Smooth muscle cell (in vitro differentiated cells): ENCODE data around the gene PLA2G4D. TPM values are rescaled to one million over a fixed set of nuclear protein-coding genes. Genes with fewer than 3 reads are reported as not detected.
"Not testable (repeated sequence)": the region's sequence is repeated elsewhere in the genome, so short reads cannot be mapped to it uniquely, and the experiment has no call there.

ENCODE experiments used
- DNase-seq: peaks from one replicate; lab custom pipeline; 2025; ENCODE audit not compliant: unreplicated experiment; lab: John Stamatoyannopoulos, UW
- H2AFZ ChIP-seq: fragments of 200-600 bp; sonication (generic); 2 replicates; pipeline ENCODE4 v1.6.0; 2016; ENCODE audit warnings: antibody characterized with exemption, low read depth, mild to moderate bottlenecking
- H3F3A ChIP-seq: fragments of 200-600 bp; sonication (generic); 2 replicates; pipeline ENCODE4 v1.6.0; 2017; ENCODE audit warnings: antibody characterized with exemption, low read depth
- H3K27ac ChIP-seq: fragments of 200-600 bp; sonication (generic); 2 replicates; pipeline ENCODE4 v1.5.1; 2016; ENCODE audit warnings: low read depth, mild to moderate bottlenecking
- H3K27me3 ChIP-seq: fragments of 200-600 bp; sonication (generic); 2 replicates; pipeline ENCODE4 v1.6.1; 2016; ENCODE audit warnings: low read depth, mild to moderate bottlenecking
- H3K36me3 ChIP-seq: fragments of 200-600 bp; sonication (generic); 2 replicates; pipeline ENCODE4 v1.5.1; 2016; ENCODE audit warnings: low read depth
- H3K4me1 ChIP-seq: fragments of 200-600 bp; sonication (generic); 2 replicates; pipeline ENCODE4 v1.5.1; 2016; ENCODE audit warnings: low read depth
- H3K4me2 ChIP-seq: fragments of 200-600 bp; sonication (generic); 2 replicates; pipeline ENCODE4 v1.6.0; 2016; ENCODE audit warnings: mild to moderate bottlenecking
- H3K4me3 ChIP-seq: fragments of 200-600 bp; sonication (generic); 2 replicates; pipeline ENCODE4 v1.5.1; 2016; ENCODE audit warnings: mild to moderate bottlenecking
- H3K79me2 ChIP-seq: fragments of 200-600 bp; sonication (generic); 2 replicates; pipeline ENCODE4 v1.6.0; 2016; ENCODE audit warnings: low read depth, mild to moderate bottlenecking
- H3K9ac ChIP-seq: fragments of 200-600 bp; sonication (generic); 2 replicates; pipeline ENCODE4 v1.6.0; 2016; ENCODE audit warnings: low read depth
- H3K9me3 ChIP-seq: fragments of 200-600 bp; sonication (generic); replicated peaks from 2 replicates; pipeline ENCODE4 v1.5.1; 2016; ENCODE audit warnings: low read depth
- H4K20me1 ChIP-seq: fragments of 200-600 bp; sonication (generic); 2 replicates; pipeline ENCODE4 v1.6.0; 2016; ENCODE audit warnings: low read depth
- WGBS: methylation state at CpG from one replicate; pipeline ENCODE4 v1.1.7; 2016; ENCODE audit warnings: low lambda C conversion rate; 5-methylcytosine and 5-hydroxymethylcytosine counted together
- polyA plus RNA-seq: library from polyadenylated mRNA; unstranded; fragments of >200 nt; fragmentation: Nextera tagmentation; extraction: Ambion mirVana; gene quantifications from 2 replicates; pipeline ENCODE4 v1.2.1, GENCODE V29; 2016
- total RNA-seq: library from RNA; depleted of rRNA; stranded (reverse); fragments of >200 nt; gene quantifications from 2 replicates; pipeline ENCODE4 v1.2.3, GENCODE V29; 2014
- TF ChIP-seq, protein P1 (sequence below): fragments of 200-600 bp; sonication (generic); IDR thresholded peaks from 2 replicates; pipeline ENCODE4 v1.5.1; 2017; ENCODE audit warnings: borderline replicate concordance, mild to moderate bottlenecking, antibody characterized with exemption; ENCODE audit not compliant: insufficient read depth, poor library complexity, severe bottlenecking

PLA2G4D gene
- total and polyA plus RNA-seq, 2 experiments from 2014 or later, result 0.17 to 0.36 TPM

DNA sequence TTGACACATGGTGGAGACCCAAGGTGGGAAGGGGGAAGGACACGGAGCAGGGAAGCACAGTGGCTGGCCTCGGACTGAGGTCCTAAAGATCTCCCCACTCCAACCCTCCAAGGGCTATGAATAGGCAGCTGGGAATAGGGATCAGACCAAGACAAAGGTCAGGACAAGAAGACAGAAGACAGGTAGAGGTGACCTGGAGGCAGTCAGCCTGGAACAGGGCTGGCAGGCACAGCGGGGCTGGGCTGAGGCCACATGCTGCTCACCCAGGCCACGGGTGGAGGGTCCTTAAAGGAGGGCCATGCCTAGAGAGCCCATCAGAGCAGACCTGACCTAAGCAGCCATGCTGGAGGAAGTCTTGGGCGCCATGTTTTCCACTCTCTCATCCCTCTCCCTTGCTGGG, 2.7 kb upstream of the PLA2G4D start:
- Histone ChIP-seq H3K79me2 (no peaks in the 10 kb centered on the region), H3K9ac (no peak overlapping the region), H3K4me3 (no peak overlapping the region), H3K27me3 (no peaks in the 10 kb centered on the region), H3K4me1 (no peaks in the 10 kb centered on the region), H3K27ac (no peak overlapping the region), H3K4me2 (no peak overlapping the region), H3K9me3 (no peaks in the 10 kb centered on the region), H3F3A (no peaks in the 10 kb centered on the region), H3K36me3 (no peaks in the 10 kb centered on the region), H2AFZ (no peak overlapping the region), H4K20me1 (no peaks in the 10 kb centered on the region)
- DNase-seq, result no peak
- 91% methylated on average over 5 of the region's 5 CpGs for whole genome bisulfite sequencing
- TF ChIP-seq, protein P1, sequence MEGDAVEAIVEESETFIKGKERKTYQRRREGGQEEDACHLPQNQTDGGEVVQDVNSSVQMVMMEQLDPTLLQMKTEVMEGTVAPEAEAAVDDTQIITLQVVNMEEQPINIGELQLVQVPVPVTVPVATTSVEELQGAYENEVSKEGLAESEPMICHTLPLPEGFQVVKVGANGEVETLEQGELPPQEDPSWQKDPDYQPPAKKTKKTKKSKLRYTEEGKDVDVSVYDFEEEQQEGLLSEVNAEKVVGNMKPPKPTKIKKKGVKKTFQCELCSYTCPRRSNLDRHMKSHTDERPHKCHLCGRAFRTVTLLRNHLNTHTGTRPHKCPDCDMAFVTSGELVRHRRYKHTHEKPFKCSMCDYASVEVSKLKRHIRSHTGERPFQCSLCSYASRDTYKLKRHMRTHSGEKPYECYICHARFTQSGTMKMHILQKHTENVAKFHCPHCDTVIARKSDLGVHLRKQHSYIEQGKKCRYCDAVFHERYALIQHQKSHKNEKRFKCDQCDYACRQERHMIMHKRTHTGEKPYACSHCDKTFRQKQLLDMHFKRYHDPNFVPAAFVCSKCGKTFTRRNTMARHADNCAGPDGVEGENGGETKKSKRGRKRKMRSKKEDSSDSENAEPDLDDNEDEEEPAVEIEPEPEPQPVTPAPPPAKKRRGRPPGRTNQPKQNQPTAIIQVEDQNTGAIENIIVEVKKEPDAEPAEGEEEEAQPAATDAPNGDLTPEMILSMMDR, result no peak

DNA sequence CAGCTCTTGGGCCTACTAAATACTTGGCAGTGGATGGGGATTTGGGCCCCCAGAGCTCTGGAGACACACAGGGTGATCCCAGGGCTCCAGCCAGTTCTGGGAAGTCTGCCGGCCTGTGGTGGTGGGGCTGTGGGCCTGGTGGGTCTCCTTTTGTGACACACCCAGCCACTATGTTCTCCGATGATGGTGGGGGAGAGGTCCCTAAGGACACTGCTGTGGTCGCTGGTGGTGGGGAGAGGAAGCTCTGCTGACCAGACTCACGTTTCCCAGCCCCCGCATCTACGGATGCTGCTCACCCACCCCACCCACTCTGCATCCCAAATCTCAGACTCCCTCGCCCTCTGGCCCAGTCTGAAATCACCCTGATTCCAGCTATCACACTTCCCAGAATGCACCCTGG, 396 bp downstream of the PLA2G4D start:
- no peak overlapping the region for H3K4me3 ChIP-seq
- DNase-seq, result no peak
- H3K9ac ChIP-seq, result no peak overlapping the region
- no peaks in the 10 kb centered on the region for H3K9me3 ChIP-seq
- H4K20me1 ChIP-seq, result no peaks in the 10 kb centered on the region
- H3K79me2 ChIP-seq, result no peaks in the 10 kb centered on the region
- no peaks in the 10 kb centered on the region for H3K36me3 ChIP-seq
- H3K4me2 ChIP-seq, result no peak overlapping the region
- H3K4me1 ChIP-seq, result no peaks in the 10 kb centered on the region
- WGBS, result 73% methylated on average over 7 of the region's 7 CpGs
- H3K27me3 ChIP-seq, result no peaks in the 10 kb centered on the region
- H3K27ac ChIP-seq, result no peak overlapping the region
- no peak overlapping the region for H2AFZ ChIP-seq
- TF ChIP-seq, protein P1, result no peak
- no peaks in the 10 kb centered on the region for H3F3A ChIP-seq

DNA sequence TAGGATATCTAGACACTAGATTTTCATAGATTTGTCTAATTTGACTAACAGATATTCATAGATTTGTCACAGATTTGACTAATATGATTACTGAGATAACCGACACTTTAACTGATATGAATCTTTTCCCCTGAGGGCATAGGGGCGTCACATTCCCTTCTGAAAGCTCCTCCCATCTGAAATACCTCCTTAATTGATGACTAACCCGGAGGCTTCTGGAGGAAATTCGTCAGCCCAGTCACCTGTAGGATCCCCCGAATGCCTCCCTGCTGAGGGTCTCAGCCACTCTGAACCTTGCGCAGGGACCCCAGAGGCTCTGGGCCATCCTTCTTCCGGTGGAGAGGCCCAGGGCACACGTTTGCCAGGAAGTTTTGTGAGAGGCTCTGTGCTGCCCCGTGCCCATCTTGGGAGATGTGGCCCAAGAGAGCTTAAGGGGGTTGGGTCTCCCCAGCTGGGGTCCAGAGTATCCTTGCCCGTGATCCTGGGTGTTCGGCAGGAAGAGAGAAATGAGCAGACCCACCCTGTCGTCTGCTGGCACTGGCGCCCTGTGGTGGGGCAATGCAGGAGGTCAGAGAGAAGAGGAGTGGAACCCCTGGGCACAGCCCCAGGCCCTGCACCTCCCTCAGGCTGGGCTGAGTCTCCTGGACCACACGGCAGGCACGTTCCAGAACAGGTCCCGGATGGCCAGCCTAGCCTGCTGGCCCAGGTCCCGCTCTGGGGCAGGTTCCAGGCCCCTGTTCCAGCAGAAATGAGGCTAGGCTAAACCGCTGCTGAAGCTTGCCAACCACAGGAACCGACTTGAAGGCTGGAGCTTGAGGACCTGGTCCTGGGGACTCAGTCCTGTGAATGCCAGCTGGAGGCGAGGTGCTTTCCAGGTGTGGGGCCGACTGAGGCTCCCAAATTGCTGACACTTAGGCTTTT, 1.7 kb downstream of the PLA2G4D start:
- no peaks in the 10 kb centered on the region for H3K9me3 ChIP-seq
- no peaks in the 10 kb centered on the region for H3K36me3 ChIP-seq
- H2AFZ ChIP-seq, result no peak overlapping the region
- H3K4me3 ChIP-seq, result no peak overlapping the region
- no peaks in the 10 kb centered on the region for H3F3A ChIP-seq
- no peaks in the 10 kb centered on the region for H3K79me2 ChIP-seq
- 73% methylated on average over 21 of the region's 21 CpGs for whole genome bisulfite sequencing
- H3K27ac ChIP-seq, result no peak overlapping the region
- H3K4me2 ChIP-seq, result no peak overlapping the region
- TF ChIP-seq, protein P1, result no peak
- DNase-seq, result no peak
- no peak overlapping the region for H3K9ac ChIP-seq
- H4K20me1 ChIP-seq, result no peaks in the 10 kb centered on the region
- H3K27me3 ChIP-seq, result no peaks in the 10 kb centered on the region
- H3K4me1 ChIP-seq, result no peaks in the 10 kb centered on the region

DNA sequence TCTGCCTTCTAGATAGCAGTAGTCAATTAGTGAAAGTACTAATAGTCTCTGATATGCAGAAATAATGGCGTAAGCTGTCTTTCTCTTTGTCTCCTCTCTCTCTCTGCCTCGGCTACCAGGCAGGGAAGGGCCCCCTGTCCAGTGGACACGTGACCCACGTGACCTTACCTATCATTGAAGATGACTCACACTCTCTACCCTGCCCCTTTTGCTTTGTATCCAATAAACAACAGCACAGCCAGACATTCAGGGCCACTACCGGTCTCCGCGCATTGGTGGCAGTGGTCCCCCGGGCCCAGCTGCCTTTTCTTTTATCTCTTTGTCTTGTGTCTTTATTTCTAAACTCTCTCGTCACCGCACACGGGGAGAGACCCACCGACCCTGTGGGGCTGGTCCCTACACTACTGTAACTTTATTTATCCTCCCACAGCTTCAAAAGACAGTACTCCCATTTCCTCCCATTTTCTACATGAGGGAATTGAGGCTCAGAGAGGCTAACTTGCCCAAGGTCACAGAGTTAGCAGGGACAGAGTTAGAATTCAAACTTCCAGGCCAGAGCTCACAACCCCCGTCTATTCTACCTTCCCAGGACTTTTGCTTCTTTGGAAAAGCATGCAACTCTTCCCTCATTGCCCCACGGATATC, 2.5 kb downstream of the PLA2G4D start:
- H3K4me3 ChIP-seq, H3K27ac ChIP-seq, DNase-seq, H4K20me1 ChIP-seq, H3K9me3 ChIP-seq, H2AFZ ChIP-seq, H3F3A ChIP-seq, H3K27me3 ChIP-seq, H3K9ac ChIP-seq, H3K36me3 ChIP-seq, H3K4me2 ChIP-seq, H3K79me2 ChIP-seq, H3K4me1 ChIP-seq: not testable (repeated sequence)
- WGBS, result 47% methylated on average over 14 of the region's 14 CpGs
